Activated T-helper 2 cell treated with anti-CD3 and anti-CD28 coated beads, Interferon-gamma antibody, Interleukin-2, Interleukin-4, amounts not matched to agents 10 μg/mL and 5 μg/mL and 100 μg/mL, durations not matched to agents 14 hours and 24 hours and 36 hours (primary cell): ENCODE results near the gene MICU1. TPM values are rescaled to one million over a fixed set of nuclear protein-coding genes. Genes with fewer than 3 reads are reported as not detected.

ENCODE experiments used
- DNase-seq: peaks from one replicate; pipeline ENCODE4 v3.0.0; 2021; ENCODE audit warnings: low spot score
- H3K27ac Mint-ChIP-seq: one replicate; pipeline ENCODE4 v1.8.0; 2021; ENCODE audit warnings: mixed read lengths
- H3K27me3 Mint-ChIP-seq: one replicate; pipeline ENCODE4 v1.8.0; 2021; ENCODE audit warnings: low read depth, mixed read lengths
- H3K36me3 Mint-ChIP-seq: one replicate; pipeline ENCODE4 v1.8.0; 2021; ENCODE audit warnings: low read depth, mixed read lengths
- H3K4me1 Mint-ChIP-seq: one replicate; pipeline ENCODE4 v1.8.0; 2021; ENCODE audit warnings: low read depth, mixed read lengths
- H3K4me3 Mint-ChIP-seq: one replicate; pipeline ENCODE4 v1.8.0; 2021; ENCODE audit warnings: low read depth, mild to moderate bottlenecking, moderate library complexity, mixed read lengths
- H3K9me3 Mint-ChIP-seq: one replicate; pipeline ENCODE4 v1.8.0; 2021; ENCODE audit warnings: mixed read lengths
- intact Hi-C: fragments of 100-400 bp; cut with micrococcal nuclease; formaldehyde crosslinking; loops from one replicate; pipeline ENCODE4 v1.15.1; 2023
- total RNA-seq: library from RNA; stranded (reverse); gene quantifications from 2 replicates; pipeline ENCODE4 v1.2.3, GENCODE V29; 2022

MICU1 gene
- total RNA-seq, 1 donor from 2014 or later: 30.7 TPM

DNA sequence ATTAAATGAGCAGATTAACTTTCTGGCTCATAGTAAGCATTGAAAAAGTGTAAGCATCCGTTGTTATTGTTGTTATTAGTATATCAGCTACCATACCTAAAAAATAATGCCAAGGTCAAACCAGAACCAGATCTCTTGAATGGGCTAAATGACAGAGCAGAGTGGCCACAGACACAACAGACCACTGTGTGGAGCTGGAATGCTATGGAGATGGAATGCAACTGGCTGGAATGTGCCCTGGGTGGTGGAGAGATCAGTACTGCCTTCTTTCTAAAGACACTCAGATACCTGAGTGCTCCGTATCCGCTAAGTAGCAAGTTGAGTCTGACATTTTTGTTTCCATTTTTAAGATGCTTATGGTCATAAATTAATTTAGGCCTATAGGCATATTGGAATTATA lies 250.7 kb downstream of the MICU1 start:
- DNase-seq: no peak
- no peaks in the 10 kb centered on the region for H3K9me3 Mint-ChIP-seq
- H3K4me3 Mint-ChIP-seq: no peak overlapping the region
- H3K27me3 Mint-ChIP-seq: no peaks in the 10 kb centered on the region
- H3K36me3 Mint-ChIP-seq: no peaks in the 10 kb centered on the region
- no peak overlapping the region for H3K27ac Mint-ChIP-seq
- peaks cover 14% of the 10 kb centered on the region for H3K4me1 Mint-ChIP-seq
- intact Hi-C loops: no loop called here

DNA sequence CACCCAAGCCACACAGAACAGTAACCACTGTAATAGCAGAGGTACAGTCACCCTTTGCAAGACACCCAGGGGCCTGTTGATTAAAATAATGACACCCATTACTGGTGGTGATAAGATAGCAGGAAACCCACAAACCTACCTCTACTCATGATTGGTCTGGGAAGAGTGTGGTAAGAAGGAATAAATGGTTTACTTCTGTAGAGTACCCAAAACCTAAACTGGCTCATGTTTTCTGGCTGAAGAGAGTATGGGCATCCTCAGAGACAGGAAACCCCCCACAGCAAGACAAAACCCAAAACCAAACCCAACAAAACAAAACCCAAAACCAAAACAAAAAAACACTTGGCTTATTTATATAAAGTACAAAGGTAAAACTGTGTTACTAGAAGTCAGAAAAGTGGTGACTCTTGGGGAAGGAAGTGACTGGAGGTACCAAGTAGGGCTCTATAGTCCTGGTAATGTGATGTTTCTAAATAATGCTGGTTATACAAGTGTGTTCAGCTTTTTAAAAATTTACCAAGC lies 255.6 kb downstream of the MICU1 start:
- H3K4me3 Mint-ChIP-seq: no peak overlapping the region
- no peaks in the 10 kb centered on the region for H3K27me3 Mint-ChIP-seq
- H3K36me3 Mint-ChIP-seq: no peaks in the 10 kb centered on the region
- no peaks in the 10 kb centered on the region for H3K9me3 Mint-ChIP-seq
- DNase-seq: peak; percentile 22
- intact Hi-C loops: no loop called here
- H3K27ac Mint-ChIP-seq: peak overlapping the region; percentile 49
- H3K4me1 Mint-ChIP-seq: peaks cover 17% of the 10 kb centered on the region

- peaks cover 29% of the 10 kb centered on the region for H3K4me1 Mint-ChIP-seq
- H3K4me3 Mint-ChIP-seq: no peak overlapping the region
- no peak overlapping the region for H3K27ac Mint-ChIP-seq
- no peaks in the 10 kb centered on the region for H3K27me3 Mint-ChIP-seq
- intact Hi-C loops: no loop called here
- H3K36me3 Mint-ChIP-seq: no peaks in the 10 kb centered on the region
- H3K9me3 Mint-ChIP-seq: no peaks in the 10 kb centered on the region
- DNase-seq: no peak
Measured at GRCh38 chr10:72367301-72367960, 258.4 kb downstream of the MICU1 start.

- Mint-ChIP-seq H3K27ac (peak overlapping the region; percentile 29), H3K4me3 (no peak overlapping the region), H3K9me3 (no peaks in the 10 kb centered on the region), H3K27me3 (no peaks in the 10 kb centered on the region), H3K4me1 (peaks cover 25% of the 10 kb centered on the region), H3K36me3 (no peaks in the 10 kb centered on the region)
- DNase-seq: no peak
- intact Hi-C loops: loop anchor here (2.0 kb wide), 1 partner anchor 696 kb away; no protein-coding TSS in a partner anchor
Measured at GRCh38 chr10:72365106-72365895, 260.6 kb downstream of the MICU1 start.

- H3K4me1 Mint-ChIP-seq: peaks cover 19% of the 10 kb centered on the region
- H3K9me3 Mint-ChIP-seq: no peaks in the 10 kb centered on the region
- intact Hi-C loops: loop anchor here (1.0 to 5.0 kb wide), 5 partner anchors 198 to 696 kb away; partner anchors contain the start of gene MCU
- H3K36me3 Mint-ChIP-seq: no peaks in the 10 kb centered on the region
- H3K27ac Mint-ChIP-seq: peak overlapping the region; percentile 40
- peak; percentile 79 for DNase-seq
- no peak overlapping the region for H3K4me3 Mint-ChIP-seq
- H3K27me3 Mint-ChIP-seq: peaks cover 2% of the 10 kb centered on the region
Measured at GRCh38 chr10:72364239-72364777, 261.6 kb downstream of the MICU1 start.

DNA sequence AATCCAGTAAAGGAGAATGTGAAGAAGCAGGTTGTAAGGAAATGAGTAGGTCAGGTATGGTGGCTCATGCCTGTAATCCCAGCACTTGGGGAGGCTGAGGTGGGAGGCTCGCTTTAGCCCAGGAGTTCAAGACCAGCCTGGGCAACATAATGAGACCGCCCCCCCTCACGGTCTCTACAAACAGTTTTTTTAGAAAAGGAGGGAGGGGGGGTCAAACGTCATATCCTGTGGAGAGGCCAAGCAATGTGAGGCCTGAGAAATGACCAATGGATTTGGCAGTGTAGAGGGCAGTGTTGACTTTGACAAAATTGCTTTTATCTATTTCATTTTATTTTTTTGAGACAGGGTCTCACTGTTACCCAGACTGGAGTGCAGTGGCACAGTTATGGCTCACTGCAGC lies 268.9 kb downstream of the MICU1 start:
- peaks cover 2% of the 10 kb centered on the region for H3K27me3 Mint-ChIP-seq
- peaks cover 14% of the 10 kb centered on the region for H3K36me3 Mint-ChIP-seq
- no peak overlapping the region for H3K4me3 Mint-ChIP-seq
- H3K27ac Mint-ChIP-seq: no peak overlapping the region
- DNase-seq: no peak
- peaks cover 21% of the 10 kb centered on the region for H3K4me1 Mint-ChIP-seq
- intact Hi-C loops: no loop called here
- no peaks in the 10 kb centered on the region for H3K9me3 Mint-ChIP-seq

DNA sequence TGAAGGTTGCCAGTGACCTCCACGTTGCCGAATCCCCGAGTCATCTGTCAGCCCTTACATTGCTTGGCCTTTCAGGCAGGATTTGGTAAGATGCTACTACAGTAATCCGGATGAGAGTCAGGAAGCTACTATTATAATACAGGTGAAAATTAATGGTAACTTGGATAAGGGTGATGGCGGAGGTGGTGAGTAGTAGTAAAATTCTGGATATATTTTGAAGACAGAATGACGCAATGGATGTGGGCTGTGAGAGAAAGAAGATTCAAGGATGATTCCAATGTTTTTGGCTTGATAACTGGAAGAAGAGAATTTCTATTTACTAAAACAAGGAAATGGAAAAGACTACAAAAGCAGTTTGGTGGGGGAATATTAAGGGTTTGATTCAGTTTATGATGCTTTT lies 269.8 kb downstream of the MICU1 start:
- peaks cover 24% of the 10 kb centered on the region for H3K4me1 Mint-ChIP-seq
- peaks cover 22% of the 10 kb centered on the region for H3K36me3 Mint-ChIP-seq
- peaks cover 2% of the 10 kb centered on the region for H3K27me3 Mint-ChIP-seq
- no peak overlapping the region for H3K4me3 Mint-ChIP-seq
- DNase-seq: no peak
- intact Hi-C loops: no loop called here
- no peak overlapping the region for H3K27ac Mint-ChIP-seq
- no peaks in the 10 kb centered on the region for H3K9me3 Mint-ChIP-seq

GRCh38 chr10:72355214-72355555 lies 270.7 kb downstream of the MICU1 start:
- intact Hi-C loops: no loop called here
- no peaks in the 10 kb centered on the region for H3K9me3 Mint-ChIP-seq
- H3K36me3 Mint-ChIP-seq: peaks cover 30% of the 10 kb centered on the region
- peaks cover 2% of the 10 kb centered on the region for H3K27me3 Mint-ChIP-seq
- peaks cover 24% of the 10 kb centered on the region for H3K4me1 Mint-ChIP-seq
- peak overlapping the region; percentile 98 for H3K27ac Mint-ChIP-seq
- no peak for DNase-seq
- peak overlapping the region; percentile 98 for H3K4me3 Mint-ChIP-seq

GRCh38 chr10:72354356-72355213 lies 271.3 kb downstream of the MICU1 start, which contains the start of gene DNAJB12:
Gene DNAJB12 (minus strand): TSS chr10:72354919. CDS start chr10:72354897, 22 bp downstream.
- H3K9me3 Mint-ChIP-seq: no peaks in the 10 kb centered on the region
- H3K27me3 Mint-ChIP-seq: no peaks in the 10 kb centered on the region
- H3K36me3 Mint-ChIP-seq: peaks cover 33% of the 10 kb centered on the region
- DNase-seq: peak; percentile 89
- peaks cover 24% of the 10 kb centered on the region for H3K4me1 Mint-ChIP-seq
- H3K27ac Mint-ChIP-seq: peak within 1 kb of the TSS; percentile 98
- intact Hi-C loops: no loop called here
- H3K4me3 Mint-ChIP-seq: peak within 1 kb of the TSS; percentile 98

DNA sequence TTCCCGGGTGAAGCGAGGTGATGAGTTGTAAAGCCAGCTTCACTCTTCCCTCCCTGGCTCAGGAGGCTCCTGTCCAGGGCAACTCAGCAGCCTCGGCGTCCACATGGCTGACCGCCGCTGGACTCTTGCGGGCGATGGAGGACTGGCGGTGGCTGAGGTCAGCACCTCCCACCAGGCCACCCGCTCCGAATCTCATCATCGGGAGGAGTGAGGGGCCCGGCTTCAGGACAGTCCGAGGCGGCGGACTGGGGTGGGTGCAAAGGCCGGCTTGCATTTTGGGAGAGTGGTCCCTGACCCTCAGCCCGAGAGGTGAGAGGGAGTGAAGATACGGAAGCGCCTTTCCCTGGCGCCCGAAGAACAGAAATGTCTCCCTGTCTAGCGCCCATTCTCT lies 271.9 kb downstream of the MICU1 start:
- peaks cover 33% of the 10 kb centered on the region for H3K36me3 Mint-ChIP-seq
- H3K27ac Mint-ChIP-seq: peak overlapping the region; percentile 98
- peaks cover 24% of the 10 kb centered on the region for H3K4me1 Mint-ChIP-seq
- peak overlapping the region; percentile 98 for H3K4me3 Mint-ChIP-seq
- no peaks in the 10 kb centered on the region for H3K9me3 Mint-ChIP-seq
- H3K27me3 Mint-ChIP-seq: no peaks in the 10 kb centered on the region
- intact Hi-C loops: no loop called here
- no peak for DNase-seq

DNA sequence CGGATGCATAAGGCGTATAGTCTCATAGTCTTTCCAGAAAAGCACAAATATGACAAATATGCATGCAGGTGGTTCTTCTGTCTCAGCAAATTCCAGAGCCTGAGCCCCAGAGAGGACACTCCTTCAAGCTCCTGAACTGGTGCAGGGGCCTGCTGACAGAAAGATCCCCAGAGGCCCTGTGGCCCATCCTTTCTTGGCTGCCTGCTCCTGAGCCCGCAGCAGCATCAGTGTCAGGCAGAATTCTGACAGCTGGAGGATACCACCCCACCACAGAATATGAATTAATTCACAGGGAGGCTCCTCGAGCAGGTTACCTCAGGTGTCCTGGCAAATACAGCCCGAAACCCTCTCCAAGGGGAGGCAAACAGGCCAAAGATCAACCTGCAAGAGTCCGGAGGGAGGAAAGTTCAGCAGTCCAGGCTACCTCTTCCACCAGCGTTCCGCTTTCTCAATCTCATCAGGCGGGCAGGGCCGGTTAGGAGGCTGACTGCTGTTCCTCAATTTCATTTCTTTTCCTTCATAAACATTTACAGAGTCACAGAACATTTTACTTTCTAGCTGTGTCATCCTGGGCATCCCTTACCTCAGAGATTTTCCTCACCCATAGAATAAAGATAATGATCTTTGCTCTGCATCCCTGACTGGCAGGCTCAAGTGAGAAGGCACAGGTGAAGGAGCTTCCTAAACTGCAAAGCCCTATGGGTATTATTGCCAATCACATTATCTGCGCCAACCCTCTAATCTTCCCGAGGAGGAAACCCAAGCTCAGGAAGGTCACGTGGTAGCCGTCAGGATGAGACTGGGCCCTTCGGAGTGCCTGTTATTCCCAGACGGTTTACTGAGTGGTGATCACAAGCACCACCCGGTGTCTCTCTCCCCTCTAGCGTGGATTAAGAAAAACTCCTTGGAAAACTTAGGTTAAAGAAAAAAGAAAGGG lies 272.6 kb downstream of the MICU1 start:
- Mint-ChIP-seq H3K4me3 (peak overlapping the region; percentile 98), H3K36me3 (peaks cover 33% of the 10 kb centered on the region), H3K27ac (peak overlapping the region; percentile 42), H3K9me3 (no peaks in the 10 kb centered on the region), H3K4me1 (peaks cover 24% of the 10 kb centered on the region), H3K27me3 (no peaks in the 10 kb centered on the region)
- DNase-seq: no peak
- intact Hi-C loops: no loop called here
